ENCODE measurements around the gene UBASH3B. TPM values are rescaled to one million over a fixed set of nuclear protein-coding genes. Genes with fewer than 3 reads are reported as not detected.
"Not testable (repeated sequence)": the region's sequence is repeated elsewhere in the genome, so short reads cannot be mapped to it uniquely, and the experiment has no call there.

UBASH3B gene, protein sequence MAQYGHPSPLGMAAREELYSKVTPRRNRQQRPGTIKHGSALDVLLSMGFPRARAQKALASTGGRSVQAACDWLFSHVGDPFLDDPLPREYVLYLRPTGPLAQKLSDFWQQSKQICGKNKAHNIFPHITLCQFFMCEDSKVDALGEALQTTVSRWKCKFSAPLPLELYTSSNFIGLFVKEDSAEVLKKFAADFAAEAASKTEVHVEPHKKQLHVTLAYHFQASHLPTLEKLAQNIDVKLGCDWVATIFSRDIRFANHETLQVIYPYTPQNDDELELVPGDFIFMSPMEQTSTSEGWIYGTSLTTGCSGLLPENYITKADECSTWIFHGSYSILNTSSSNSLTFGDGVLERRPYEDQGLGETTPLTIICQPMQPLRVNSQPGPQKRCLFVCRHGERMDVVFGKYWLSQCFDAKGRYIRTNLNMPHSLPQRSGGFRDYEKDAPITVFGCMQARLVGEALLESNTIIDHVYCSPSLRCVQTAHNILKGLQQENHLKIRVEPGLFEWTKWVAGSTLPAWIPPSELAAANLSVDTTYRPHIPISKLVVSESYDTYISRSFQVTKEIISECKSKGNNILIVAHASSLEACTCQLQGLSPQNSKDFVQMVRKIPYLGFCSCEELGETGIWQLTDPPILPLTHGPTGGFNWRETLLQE
- 3.4 and 7.8 TPM in 2 replicates for total RNA-seq

- peak; percentile 68 to 89 for DNase-seq (ENCODE audit: low read depth in 2 of 2)
Observed at GRCh38 chr11:122655527-122656072, at the start of gene UBASH3B. Gene UBASH3B (plus strand): TSS chr11:122655722. CDS start chr11:122656050, 328 bp downstream.

- DNase-seq (ENCODE audit: low read depth in 2 of 2): not testable (repeated sequence)
Observed at GRCh38 chr11:122607162-122607561, 48.4 kb upstream of the UBASH3B start.

DNA sequence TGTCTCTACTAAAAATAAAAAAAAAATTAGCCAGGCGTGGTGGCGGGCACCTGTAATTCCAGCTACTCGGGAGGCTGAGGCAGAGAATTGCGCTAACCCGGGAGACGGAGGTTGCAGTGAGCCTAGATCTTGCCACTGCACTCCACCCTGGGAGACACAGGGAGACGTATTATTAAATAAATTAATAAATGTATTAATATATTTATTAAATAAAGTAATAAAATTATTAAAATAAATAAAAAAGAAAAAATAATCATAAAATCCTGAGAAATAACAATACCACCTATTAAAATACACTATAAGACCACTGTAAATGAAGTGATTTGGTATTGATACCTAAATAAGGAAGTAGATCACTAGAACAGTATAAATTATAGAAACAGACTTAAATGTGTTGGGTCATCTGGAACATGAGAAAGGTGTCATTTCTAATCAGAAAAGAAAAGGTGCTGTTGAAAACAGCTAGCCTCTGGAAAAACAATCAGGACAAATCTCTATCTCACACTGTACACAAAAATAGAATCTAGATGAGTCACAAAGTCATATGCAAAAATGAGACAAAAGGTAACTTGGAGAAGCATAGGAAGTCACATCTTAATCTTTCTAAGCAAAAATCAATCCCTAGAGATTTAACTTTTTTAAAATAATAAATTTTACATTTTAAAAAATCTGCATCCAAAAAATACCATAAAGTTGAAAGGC, 43.2 kb upstream of the UBASH3B start:
- no peak for DNase-seq (ENCODE audit: low read depth in 2 of 2)

DNA sequence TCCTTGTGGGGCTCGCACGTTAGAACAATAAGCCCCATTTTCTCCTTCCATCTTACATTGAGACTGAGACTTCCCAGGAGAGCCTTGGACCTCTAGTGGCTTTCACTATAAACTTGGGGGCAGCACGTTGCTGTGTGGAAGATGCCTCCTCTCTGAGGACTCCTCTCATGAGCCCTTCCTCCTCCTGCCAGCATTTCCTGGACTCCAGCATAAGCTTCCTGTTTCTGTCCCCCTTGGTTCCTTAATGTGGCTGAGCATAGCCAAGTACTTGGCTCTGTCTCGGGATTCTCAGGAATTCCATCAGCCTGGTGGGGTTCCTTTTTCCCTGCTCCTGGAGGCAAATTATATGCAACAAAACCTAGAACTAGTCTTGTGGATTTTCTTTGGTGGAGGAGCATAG, 38.8 kb upstream of the UBASH3B start:
- peak in 1 of 2 donors; percentile 24 for DNase-seq (ENCODE audit: low read depth in 2 of 2)

DNA sequence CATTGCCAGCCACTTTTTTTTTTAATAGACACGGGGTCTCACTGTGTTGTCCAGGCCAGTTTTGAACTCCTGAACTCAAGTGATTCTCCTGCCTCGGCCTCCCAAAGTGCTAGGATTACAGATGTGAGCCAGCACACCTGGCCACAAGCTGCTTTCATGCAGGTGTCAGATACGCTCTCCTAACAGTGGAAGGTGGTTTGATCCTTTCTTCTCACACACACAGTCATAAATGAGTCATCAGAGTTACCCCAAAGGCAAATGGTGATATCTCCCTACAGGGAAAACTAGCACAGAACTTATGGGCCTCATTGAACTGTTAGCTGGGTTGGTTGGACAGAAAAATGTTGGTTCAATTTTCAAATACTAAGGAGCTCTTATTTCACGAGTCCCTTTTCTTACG, 38.2 kb upstream of the UBASH3B start:
- DNase-seq (ENCODE audit: low read depth in 2 of 2): no peak

DNA sequence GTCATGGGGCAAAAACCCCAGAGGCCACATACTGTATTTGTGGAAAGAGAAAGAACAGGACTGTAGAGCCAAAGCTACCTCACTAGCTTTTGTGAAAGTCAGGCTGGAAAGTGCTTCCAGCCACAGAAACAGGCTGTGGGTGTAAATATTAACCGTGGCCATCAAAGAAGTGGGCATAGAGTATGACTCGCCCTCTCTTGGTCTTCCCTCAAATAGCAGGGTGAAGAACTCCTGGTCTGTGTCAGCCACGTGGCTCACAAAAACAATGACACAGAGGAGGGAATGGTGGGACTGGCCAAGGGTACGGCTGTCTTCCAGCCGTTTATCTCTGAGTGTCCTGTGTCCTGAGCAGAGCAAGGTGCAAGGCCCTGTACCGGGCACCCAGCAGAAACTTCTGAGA, 37.6 kb upstream of the UBASH3B start:
- no peak for DNase-seq (ENCODE audit: low read depth in 2 of 2)

DNA sequence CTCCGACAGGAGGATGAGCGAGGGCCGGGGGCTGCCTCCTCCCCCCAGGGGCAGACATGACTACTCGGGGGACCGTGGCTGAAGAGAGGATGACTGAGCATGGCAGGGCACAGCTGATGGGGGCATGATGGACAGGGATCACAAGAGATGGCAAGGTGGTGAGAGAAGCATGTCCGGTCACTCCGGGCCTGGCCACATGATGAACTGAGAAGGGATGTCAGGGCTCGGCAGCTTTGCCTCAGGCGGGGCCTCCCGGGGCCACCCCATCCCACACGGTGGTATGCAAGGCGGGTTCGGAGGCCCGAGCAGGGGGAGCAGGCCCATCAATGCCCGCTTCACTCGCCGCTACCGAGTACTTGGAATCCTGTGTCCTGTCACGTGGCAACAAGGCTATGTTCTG, 36.6 kb upstream of the UBASH3B start:
- no peak for DNase-seq (ENCODE audit: low read depth in 2 of 2)

- DNase-seq (ENCODE audit: low read depth in 2 of 2): no peak
Observed at GRCh38 chr11:122619757-122620156, 35.8 kb upstream of the UBASH3B start.

DNA sequence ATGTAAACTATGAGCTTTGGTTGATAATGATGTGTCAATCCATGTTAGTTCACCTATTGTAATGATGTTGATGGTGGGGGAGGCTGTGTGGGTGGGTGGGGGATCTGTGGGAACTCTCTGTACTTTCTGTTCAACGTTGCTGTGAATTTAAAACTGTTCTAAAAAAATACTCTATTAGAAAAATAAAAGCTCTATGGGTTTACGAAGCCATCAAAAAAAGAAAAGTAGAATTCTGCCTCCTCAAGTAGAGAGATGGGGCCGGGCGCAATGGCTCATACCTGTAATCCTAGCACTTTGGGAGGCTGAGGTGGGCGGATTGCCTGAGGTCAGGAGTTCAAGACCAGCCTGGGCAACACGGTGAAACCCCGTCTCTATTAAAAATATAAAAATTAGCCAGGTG, 30.0 kb upstream of the UBASH3B start:
- DNase-seq (ENCODE audit: low read depth in 2 of 2): not testable (repeated sequence)

- DNase-seq (ENCODE audit: low read depth in 2 of 2): no peak
Observed at GRCh38 chr11:122625976-122626665, 29.4 kb upstream of the UBASH3B start.

- no peak for DNase-seq (ENCODE audit: low read depth in 2 of 2)
Observed at GRCh38 chr11:122627745-122628144, 27.8 kb upstream of the UBASH3B start.

- peak; percentile 70 for DNase-seq (ENCODE audit: low read depth in 2 of 2)
Observed at GRCh38 chr11:122628810-122629555, 26.5 kb upstream of the UBASH3B start.

- no peak for DNase-seq (ENCODE audit: low read depth in 2 of 2)
Observed at GRCh38 chr11:122632181-122632824, 23.2 kb upstream of the UBASH3B start.

DNA sequence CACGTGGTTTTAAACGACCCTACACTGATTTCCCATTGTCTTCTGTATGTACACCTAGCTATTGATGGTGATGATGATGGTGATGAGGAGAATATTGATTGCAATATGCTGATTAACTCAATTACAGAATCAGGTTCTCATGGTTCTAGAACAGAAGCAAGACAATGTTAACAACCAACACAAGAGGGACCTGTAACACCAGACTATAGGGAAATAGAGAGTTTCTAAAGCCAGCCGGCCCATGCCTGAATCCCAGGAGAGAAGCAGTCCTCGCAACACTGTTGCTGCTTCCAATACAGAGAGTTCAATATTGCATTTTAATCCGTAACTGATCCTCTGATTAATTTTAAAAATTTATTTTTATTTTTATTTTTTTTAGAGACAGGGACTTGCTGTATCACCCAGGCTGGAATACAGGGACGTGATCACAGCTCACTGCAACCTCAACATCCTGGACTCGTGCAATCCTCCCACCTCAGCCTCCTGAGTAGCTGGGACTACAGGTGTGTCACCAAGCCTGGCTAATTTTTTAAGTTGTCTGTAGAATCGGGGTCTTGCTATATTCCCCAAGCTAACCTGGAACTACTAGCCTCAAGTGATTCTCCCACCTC, 22.2 kb upstream of the UBASH3B start:
- DNase-seq (ENCODE audit: low read depth in 2 of 2): peak; percentile 60 to 71

DNA sequence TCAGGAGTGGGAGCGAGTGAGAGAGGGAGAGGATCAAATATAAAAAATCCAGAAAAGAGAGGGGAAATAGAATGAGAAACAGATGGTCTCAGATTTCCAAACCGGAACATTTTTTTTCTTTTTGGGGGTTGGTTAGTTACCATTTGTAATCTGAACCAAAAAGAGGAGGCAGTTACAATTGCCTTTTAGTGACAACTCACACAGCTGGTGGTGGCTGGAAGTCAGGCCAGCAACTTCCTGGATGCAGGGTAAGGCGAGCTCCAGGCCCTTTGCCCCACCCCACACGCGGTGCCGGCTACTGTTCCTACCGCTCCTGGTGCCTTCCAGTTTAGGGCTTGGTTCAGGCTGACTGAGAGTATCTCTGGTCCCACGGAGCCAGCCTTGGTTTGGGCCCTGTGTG, 21.0 kb upstream of the UBASH3B start:
- DNase-seq (ENCODE audit: low read depth in 2 of 2): no peak

DNA sequence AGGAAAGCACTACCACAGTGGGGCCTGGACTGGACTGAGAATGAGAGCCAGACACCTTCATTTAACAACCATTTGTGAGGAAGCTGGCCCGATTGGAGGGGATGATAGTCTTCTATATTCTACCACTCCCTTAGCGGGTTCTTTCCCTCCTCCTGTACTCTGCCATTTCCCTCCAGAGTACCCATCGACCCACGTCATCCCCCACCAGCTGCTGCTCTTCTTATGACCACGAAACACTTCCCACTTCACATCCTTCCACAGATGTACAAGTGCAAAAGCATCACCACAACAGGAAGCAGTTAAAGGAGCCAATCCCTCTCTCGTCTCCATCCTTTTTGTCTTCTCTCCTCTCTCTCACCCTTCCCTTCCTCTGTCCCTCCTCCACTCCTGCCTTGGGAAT, 18.0 kb upstream of the UBASH3B start:
- DNase-seq (ENCODE audit: low read depth in 2 of 2): no peak

GRCh38 chr11:122642472-122642922, 13.0 kb upstream of the UBASH3B start:
- DNase-seq (ENCODE audit: low read depth in 2 of 2): peak; percentile 17 to 65

- peak in 1 of 2 donors; percentile 34 for DNase-seq (ENCODE audit: low read depth in 2 of 2)
Observed at GRCh38 chr11:122642971-122643370, 12.6 kb upstream of the UBASH3B start.

DNA sequence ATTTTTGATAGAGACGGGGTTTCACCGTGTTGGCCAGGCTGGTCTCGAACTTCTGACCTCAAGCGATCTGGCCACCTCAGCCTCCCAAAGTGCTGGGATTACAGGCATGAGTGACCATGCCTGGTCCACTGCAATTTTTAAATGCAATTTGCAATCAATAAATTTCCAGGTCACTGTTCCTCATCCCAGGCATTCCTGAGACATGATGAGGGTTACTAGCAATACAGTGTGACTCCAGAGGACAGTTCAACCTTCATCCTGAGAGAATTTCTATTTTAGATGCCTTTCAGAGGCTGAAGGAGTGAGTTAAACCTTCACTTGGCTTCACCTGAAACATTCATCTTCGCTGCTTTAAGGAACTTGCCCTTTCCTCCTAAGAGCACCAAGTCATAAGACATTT, 9.7 kb upstream of the UBASH3B start:
- no peak for DNase-seq (ENCODE audit: low read depth in 2 of 2)

Measured in lung microvascular endothelial cell (primary cell).